Camera-type eye (tissue), 1 donor: ENCODE data around the gene GNPNAT1. TPM values are rescaled to one million over a fixed set of nuclear protein-coding genes. Genes with fewer than 3 reads are reported as not detected.

Experiments
- total RNA-seq: library from RNA; depleted of rRNA; stranded (reverse); fragments of >200 nt; gene quantifications from one replicate; pipeline ENCODE4 v1.2.3, GENCODE V29; 2014

The GNPNAT1 gene
- 18.7 TPM for total RNA-seq

GRCh38 chr14:52791223-52792096, at the start of gene GNPNAT1:
Gene GNPNAT1, minus strand, starts transcription at chr14:52791607. Its CDS starts 6,957 bp downstream, at chr14:52784650.

GRCh38 chr14:52729925-52730708, 61.3 kb downstream of the GNPNAT1 start, which contains the start of gene STYX:
Gene STYX, plus strand, starts transcription at chr14:52730166. Its CDS starts 309 bp downstream, at chr14:52730475.

Other genes with a start within 250 kb of the GNPNAT1 start
- 37.0 TPM for gene TXNDC16, start 239.1 kb downstream of the GNPNAT1 start, total RNA-seq
- 42.0 TPM for gene GPR137C, start 238.8 kb downstream of the GNPNAT1 start, total RNA-seq
- 49.6 TPM for gene ERO1A, start 96.0 kb downstream of the GNPNAT1 start, total RNA-seq
- 128 TPM for gene PSMC6, start 84.4 kb downstream of the GNPNAT1 start, total RNA-seq
- gene STYX, start 61.4 kb downstream of the GNPNAT1 start, total RNA-seq = 24.0 TPM
- gene FERMT2, start 159.4 kb upstream of the GNPNAT1 start, total RNA-seq = 102 TPM